ENCODE data around the gene IMPDH1.

IMPDH1 gene

DNA sequence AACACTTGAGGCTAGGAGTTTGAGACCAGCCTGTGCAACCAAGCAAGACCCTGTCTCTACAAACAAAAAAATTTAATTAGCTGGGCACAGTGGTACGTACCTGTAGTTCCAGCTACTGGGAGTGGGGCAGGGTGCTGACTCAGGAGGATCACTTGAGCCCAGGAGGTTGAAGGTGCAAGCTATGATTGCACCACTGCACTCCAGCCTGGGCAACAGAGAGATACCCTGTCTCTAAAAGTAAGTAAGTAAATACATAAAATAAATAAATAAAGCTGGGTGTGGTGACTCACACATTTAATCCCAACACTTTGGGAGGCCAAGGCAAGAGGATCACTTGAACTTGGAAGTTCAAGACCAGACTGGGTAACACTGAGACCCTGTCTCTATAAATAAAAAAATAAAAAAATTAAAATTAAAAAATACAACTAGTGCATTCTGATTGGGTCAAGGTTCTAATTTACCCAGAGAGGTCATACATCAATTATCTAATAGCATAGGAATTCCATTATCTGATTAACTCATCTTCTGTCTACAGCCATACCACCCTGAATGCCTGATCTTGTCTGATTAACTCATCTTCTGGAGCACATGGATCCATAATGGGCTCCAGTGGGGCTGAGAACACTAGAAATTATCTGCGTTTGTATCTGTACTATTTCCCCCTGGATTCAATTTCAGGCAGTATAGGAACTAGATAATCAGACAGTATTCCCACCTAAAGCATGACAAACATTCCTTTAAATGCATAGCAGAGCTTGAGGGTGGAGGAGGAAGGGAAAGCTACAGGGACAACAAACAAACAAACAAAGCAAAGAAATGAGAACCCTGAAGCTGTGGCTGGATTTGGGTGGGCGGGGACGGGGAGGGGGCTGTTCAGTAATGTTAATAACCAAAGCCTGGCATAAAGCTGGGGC is 24.9 kb upstream of the IMPDH1 start:
- no peak for DNase-seq (ENCODE audit: low read depth)

DNA sequence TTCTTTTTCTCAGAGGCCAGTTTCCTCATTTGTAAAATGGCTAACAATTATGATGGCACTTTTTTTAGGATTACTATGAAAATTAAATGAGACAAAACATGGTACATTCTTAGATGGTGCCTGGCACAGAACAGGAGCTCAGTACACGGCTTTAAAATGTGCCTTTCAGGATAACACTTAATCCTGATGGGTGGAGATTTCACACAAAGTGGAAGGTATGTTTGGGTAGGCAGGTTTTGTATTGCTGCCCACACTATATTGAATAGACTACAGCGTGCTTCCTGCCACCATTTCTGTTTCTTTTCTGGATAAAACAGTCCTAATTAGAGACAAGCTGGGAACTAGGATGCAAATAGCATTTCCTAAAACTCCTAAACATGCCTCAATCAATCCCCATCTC is 22.0 kb upstream of the IMPDH1 start:
- DNase-seq (ENCODE audit: low read depth) = no peak

DNA sequence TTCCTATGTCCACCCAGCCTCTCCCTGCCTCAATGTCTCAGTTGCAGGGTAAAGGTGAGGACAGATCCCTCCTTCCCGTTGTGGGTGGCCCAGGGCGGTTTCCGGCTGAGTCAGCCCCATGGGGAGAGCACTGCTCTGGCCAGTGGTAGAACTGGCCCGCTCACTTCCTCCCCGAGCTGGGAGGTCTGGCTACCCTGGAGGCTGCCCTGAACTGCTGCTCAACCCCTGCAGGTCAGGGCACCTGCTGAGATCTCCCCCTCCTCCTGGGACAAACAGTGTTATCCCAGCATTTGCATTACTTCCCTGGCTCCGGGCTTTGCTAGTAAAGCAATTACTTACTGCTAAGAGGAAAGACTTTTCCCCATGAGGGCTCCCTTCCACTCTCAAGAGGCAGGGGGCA is 21.4 kb upstream of the IMPDH1 start:
- no peak for DNase-seq (ENCODE audit: low read depth)

DNA sequence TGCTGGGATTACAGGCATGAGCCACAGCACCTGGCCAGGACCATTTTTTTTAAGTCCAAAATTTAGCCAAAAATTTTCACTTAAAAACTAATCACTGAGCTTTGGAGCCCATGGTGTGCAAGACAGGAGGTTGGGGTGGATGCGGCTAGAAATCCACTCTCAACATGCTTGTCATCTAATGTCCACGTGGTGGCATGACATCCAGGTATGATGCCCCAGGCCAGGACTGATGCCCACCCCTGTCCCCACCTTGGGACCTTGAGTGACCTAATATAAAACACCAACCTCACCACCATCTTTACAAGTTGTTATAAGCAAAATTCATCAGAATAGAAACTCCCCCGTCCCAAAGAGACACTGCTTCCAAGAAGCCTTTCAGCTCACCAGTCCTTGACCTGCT is 20.4 kb upstream of the IMPDH1 start:
- no peak for DNase-seq (ENCODE audit: low read depth)

DNA sequence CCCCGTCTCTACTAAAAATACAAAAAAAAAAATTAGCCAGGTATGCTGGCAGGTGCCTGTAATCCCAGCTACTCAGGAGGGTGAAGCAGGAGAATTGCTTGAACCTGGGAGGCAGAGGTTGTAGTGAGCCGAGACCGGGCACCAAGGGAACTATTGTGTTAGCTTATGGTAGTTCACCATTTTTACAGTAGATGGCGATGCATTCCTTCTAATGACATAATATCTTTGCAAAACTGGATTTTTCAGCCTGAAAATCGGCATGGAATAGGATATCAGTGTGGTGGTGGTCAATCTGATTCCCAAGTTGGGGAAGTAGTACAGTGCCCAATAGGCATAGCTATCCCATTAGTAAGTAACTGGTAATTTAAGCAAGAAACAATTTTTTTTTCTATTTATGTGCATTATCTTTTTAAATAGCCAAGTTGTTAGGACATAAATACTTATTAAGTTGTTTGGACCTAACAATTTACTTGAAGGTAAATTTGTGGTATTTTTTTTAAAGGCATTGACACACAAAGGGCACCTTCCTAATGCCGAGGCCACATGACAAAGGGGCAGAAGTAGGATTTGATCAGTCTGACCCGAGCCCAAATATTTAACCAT is 17.6 kb upstream of the IMPDH1 start:
- DNase-seq (ENCODE audit: low read depth) = peak; percentile 50

DNA sequence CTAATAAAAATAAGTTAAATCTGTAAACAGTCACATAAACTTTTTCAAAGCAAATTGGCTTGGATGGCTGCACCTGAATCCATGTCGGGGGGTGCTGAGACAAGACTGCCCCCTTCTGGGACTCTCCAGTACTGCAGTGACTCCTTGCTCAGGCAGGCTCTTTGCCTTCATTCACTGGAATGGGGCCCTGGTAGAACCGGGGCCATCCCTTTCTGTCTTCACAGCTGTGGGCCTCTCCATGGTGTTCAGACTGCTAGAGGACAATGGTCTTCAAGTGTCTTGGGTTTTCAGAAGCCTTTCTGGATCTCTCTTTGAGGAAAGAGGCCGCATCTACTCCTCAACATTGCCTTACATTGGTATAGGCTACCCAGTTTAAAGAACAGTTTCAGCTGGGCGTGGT is 16.1 kb upstream of the IMPDH1 start:
- peak; percentile 44 for DNase-seq (ENCODE audit: low read depth)

DNA sequence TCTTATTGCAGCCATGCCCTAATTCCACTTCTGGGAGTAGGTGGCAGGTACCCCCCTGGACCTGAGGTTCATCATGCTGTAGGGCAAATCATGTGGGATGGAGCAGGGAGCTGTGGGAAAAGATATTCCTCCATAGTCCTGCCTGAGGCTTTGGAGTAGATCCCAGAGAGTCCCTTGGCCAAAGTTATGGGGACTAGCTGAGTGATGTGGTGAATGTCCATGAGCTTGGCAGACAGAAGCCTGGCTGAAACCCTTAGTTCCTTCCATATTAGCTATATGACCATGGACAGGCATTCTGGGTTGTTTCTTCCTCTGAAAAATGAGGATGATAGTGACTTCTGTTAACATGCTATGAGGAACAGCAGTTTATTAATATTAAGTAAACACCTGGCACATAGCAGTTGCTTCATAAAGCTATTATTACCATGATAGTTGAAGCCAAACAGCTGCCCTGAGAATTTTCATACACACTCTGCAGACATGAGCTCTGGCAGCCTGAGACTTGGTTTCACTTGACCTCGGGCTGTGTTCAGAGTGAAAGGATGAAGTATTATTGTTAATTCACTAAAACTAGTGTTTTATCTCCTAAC is 15.0 kb upstream of the IMPDH1 start:
- DNase-seq (ENCODE audit: low read depth) = no peak

DNA sequence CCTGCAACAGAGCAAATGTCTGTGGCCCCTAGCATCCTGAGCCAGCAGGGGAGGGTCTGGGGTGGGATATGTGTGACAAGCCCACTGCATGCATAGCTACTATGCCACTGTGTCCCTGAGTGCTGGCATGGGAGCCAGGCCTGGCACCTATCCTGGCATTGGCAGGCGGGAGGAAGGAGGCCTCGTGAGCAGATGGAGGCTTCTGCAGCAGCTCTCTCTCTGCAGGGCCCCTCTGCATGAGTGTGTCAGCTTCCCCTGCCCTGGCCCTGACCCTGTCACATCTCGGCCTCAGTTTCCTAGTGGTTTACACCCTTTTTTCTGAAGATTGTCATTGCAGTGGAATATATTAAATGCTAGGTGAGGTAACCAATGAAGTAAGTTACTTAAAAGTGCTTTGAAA is 13.1 kb upstream of the IMPDH1 start:
- no peak for DNase-seq (ENCODE audit: low read depth)

DNA sequence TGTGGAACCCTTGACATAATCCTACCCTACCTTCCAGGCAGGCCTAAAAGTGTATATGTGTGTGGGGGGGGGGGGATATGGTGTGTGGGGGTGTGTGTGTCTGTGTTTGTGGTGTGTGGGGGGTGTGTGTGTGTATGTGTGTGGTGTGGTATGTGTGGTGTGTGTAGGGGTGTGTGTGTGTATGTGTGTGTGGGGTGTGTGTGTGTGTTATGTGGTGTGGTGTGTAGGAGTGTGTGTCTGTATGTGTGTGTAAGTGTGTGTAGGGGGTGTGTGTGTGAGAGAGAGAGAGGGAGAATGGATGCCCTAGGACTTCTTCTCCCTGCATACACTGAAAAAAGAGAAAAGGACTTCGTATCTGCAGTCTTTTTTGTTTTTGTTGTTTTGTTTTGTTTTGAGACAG is 12.3 kb upstream of the IMPDH1 start:
- DNase-seq (ENCODE audit: low read depth) = no peak

DNA sequence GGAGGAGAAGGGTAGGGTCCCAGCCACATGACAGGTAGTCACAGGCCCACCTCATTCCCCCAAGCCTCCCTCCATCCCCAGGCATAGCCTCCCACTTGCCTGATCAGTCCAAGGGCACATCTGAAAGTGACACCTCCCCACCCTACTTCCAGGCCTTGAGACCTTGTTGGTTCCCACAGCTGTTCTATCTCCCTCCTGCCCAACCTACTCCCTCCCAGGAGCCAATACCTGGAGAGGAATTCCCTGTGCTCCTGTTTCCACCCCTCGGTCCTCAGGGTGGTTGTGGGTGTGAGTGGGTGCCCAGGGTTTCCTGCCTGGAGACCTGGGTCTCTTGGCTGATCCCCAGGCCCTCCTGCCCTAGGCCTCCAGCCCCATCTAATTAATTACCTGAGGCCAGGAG is 11.6 kb upstream of the IMPDH1 start:
- DNase-seq (ENCODE audit: low read depth) = no peak

DNA sequence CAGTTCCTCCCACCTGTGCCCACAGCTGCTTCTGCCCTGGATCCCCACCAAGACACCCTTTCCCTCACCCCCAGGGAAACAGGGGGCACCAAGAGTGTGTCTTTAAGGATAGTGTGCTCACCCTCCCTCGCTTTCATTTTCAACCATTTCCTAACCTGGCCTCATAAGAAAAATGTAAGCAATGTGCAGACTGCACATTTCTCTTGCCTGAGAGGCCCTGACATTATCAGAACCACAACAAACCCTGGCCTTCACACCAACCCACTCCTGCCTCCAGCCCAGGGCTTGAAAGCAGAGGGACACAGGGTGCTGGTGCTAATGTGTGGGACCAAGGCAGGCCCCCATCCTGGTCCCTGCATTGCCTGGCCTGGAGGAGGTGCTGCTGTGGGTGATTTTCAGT is 11.0 kb upstream of the IMPDH1 start:
- DNase-seq (ENCODE audit: low read depth) = peak; percentile 61

DNA sequence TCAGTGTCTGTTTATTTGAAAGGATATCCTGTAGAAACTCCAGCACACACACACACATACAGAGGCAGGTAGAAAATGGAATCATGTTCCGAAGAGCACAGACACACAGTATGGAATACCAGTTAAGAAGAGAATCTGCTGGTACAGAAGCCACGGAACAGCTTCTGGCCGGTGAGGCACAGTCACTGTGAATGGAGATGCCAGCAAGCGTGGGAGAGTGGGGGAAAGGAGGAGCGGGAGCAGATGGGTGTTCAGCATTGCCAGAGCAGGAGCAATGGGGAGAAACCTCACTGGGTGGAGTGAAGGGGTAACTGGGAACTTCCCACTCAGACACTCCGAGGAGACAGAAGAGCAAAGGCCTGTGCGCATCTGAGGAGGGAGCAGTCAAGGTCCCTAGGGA is 9.5 kb upstream of the IMPDH1 start:
- no peak for DNase-seq (ENCODE audit: low read depth)

DNA sequence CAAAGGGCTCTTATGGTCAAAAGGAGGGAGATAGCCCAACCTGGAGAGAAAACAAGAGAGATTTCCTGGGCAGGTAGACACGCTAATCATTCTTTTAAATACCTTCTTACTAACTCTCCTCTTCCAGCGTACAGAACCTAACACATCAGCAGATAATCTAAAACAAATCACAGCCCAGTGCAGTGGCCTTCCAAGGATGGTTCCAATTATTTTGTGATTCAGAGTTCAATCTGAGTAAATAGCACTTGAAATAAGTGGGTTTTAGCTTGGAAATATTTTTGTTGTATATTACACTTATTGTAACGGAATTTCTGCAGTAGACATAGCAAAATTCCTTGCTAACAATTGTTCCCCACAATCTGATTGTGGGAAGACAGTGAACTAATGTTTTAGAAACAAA is 7.3 kb upstream of the IMPDH1 start:
- DNase-seq (ENCODE audit: low read depth) = no peak

DNA sequence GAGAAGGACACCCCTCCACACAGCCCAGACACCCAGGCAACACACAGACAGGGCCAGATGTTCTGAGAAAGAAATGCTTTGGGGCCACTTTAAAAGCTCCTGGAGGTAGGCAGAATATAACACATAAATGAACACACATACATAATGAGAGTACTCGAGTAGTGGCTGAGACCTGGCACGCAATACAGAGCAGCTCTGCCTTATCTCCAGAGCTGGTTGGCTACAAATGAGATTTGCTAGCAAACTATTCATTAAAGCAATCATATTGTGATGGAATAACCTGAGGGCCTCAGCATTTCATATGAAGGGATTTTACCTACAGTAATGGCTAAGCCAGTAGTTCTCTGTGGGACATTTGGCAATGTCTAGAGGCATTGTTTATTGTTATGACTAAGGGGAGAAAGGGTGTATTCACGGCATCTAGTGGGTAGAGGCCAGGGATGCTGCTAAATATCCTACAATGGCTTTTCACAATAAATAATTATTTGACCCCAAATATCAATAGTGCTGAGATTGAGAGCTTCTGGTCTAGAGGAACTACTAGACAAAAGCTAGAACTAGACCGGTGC is 5.5 kb upstream of the IMPDH1 start:
- no peak for DNase-seq (ENCODE audit: low read depth)

DNA sequence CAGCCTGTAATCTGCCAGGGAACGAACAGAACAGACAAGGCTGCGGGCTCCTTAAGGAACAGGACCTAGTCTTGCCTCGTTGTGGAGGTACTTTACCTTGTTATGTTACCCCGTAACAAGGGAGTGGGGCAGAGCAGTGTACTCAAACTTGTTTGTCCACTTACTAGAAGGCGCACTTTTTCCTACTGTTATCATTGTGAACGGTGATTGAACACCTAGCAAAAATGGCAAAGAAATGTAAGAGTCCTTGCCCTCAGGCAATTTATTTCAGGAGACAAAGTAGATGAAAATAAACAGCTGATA is 620 bp upstream of the IMPDH1 start:
- no peak for DNase-seq (ENCODE audit: low read depth)

DNA sequence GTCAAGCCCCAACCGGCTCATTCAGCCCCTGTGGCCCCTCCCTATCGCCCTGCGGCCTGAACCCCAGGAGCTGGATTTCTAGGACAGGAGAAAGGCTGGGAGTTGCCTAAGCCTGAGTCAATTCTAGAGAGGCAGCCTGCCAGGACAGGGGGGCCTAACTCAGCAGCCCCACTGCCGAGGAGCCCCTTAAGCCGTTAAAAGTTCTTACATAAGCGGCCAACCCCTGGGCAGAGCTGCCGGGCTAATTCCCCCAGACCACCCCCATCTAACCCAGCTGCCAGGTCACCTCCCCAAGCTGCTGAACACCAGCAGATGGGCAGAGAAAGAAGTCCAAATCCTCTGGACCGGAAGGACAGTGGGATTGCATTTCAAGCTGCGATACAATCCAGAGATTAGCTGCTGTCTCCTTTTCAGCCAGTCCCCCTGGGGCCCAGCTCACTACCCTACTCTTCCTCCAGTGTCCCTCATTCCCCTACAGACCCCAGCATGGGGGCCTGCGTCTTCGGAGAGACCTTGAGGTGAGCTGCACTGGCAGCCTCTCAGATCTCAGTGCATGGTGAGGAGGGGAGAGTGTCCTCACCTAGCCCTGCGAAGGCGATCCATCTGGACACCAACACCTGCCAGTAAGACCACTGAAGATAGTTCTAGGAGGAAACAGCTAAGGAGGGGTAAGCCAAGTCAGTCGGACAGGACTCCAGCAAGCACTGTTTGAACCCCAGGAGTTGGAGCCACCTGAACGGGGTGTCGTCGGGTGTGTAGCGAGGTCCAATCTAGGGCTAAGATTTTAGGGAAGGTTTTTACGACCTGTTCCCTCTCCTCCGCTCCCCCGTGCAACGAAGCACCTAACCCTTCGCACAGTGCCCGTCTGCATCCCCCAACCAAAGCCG is 830 bp downstream of the IMPDH1 start:
- peak; percentile 35 for DNase-seq (ENCODE audit: low read depth)

DNA sequence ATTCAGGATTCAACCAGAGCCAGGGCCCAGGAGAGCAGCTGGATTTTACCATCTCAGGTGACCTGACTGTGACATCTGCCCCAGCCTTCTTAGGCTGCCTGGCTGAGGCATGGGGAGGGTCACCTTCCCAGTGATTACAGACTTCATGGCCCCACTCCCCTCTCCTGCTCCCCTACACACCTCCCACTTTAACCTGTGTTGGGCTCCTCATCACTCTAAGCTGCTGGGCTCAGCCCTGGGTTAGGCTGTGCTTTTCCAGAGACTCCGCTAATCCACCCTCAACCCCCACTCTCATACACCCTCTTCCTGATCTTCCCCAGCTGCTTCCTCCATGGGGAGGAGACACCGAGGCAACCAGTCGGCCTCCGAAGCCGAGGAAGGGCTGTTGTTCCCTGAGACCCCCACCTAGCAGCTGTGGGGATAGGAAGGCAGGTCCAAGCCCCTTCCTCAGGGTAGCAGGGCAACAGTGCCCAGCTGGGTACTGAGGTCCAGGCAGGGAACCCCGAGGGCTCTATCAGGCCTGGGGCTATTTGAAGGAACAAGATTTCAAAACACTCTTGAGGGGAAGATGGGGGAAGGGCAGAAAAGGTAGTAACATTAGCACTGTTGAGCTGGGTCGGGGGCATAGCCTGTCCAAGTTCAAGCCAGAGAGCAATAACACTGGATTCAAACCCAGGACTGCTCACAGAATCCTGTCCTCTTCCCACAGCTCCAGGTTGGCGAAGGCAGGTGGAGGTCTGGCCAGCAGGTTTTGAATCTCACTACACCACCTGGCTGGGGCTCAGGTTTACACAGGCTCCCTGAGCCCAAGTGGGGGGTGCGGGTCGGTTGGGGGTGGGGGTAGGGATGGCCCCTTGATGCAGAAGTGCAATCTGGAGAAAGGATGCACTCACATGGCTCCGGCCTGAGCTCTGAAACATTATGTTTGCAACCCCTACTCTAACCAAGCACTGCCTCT is 1.8 kb downstream of the IMPDH1 start:
- no peak for DNase-seq (ENCODE audit: low read depth)

DNA sequence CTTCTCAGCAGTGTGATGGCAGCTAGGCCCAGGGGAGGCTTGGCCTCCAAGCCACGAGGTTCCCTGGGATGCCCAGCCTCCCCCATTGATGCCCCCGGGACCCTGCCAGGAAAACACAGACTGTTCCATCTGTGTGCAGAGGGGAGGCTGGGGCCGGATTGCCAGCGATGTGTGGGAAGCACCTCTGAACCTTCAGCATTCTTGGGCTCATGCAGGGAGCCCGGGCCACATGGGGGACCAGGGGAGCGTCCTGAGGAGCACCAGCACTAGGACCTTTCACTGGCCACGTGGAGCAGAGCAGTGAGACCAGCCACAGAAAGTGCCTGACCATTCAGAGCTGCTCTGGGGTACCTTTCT is 2.6 kb downstream of the IMPDH1 start:
- DNase-seq (ENCODE audit: low read depth) = no peak

DNA sequence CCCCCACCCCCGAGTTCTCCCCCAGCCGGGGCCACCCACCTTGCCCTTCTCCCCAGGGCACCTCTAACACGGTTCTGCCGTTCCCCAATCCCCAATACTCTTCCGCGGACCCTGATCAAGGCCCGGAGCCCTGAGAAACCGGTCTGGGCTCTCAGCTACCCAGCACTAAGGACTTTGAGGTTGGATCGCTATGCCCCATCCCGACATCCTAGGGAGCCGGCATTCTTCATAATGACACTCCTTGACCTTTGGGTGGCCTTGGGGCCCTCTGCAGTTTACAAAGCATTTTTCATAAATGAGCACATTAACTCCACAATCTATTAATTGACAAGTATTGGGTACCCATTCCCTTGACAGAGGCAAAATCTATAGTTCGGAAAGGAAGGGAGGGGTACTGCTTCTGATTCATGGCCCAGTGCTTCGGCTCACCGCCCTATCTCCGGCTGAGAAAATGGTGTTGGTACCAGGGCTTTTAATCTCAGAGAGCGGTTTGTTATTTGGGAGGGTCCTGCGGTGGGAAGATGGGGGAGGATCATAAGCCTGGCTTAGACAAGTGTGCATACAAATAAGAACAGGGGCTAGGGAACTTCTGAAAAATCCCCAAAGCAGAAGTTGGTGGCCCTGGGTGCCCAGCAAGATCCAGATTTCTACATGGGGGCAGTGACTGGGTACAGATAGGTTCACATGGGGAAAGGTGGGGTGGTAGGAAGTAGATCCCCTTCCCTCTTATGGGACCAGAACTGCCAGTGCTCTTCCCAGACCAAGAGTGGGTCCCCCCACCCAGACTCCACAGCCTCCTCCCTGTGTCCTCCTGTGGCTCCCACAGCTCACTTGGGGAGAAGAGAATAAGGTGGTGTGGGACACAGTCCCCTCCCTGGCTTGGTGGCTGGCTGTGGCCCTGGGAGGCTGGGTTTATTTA is 3.2 kb downstream of the IMPDH1 start:
- no peak for DNase-seq (ENCODE audit: low read depth)

Measured in amniotic epithelial cell (primary cell).